ENCODE results near the gene FZD10.

DNA sequence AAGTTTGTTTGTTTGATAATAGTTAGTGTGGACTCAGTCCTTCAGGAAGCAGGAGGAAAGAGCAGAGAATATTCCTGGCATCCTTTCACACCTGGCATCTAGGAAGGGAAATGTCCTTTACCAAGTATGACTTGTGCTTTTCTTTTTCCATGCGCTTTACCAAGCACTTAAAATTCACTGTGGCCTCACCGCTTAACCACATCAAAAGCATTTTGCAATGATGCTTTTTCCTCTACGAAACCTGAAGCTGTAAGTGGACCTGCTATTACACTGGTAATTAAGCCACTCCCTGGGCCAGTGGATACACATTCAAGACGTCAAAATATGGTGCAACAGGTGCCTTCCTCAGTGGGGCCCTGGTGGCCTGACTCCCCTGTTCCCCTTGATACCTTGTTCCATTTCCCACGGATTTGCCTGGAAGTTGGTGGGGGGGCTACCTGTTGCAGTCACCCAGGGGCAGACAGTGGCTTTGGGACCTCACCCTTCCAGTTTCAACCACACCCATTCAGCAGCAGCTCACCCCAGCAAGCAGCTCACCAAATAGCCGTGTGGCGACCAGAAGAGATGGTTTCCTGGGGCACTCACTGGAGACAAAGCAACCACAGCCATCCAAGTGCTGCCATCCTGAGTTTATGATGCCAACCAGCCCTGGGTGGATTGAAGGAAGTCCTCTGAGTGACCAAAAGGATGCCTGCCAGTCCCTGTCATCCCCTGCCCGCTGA lies 14.2 kb upstream of the FZD10 start:
- TF ChIP-seq, protein P1, sequence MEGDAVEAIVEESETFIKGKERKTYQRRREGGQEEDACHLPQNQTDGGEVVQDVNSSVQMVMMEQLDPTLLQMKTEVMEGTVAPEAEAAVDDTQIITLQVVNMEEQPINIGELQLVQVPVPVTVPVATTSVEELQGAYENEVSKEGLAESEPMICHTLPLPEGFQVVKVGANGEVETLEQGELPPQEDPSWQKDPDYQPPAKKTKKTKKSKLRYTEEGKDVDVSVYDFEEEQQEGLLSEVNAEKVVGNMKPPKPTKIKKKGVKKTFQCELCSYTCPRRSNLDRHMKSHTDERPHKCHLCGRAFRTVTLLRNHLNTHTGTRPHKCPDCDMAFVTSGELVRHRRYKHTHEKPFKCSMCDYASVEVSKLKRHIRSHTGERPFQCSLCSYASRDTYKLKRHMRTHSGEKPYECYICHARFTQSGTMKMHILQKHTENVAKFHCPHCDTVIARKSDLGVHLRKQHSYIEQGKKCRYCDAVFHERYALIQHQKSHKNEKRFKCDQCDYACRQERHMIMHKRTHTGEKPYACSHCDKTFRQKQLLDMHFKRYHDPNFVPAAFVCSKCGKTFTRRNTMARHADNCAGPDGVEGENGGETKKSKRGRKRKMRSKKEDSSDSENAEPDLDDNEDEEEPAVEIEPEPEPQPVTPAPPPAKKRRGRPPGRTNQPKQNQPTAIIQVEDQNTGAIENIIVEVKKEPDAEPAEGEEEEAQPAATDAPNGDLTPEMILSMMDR (IDR thresholded peaks at IDR 0.05), result no peak
- TF ChIP-seq POLR2A (IDR thresholded peaks at IDR 0.05) (no peak), POLR2AphosphoS5 (IDR thresholded peaks at IDR 0.05) (no peak)

Measured in upper lobe of left lung (tissue), 4 donors.